ENCODE data around the gene SLC12A1. TPM values are rescaled to one million over a fixed set of nuclear protein-coding genes. Genes with fewer than 3 reads are reported as not detected.

Gene SLC12A1
- total RNA-seq, 1 experiment from 2014 or later: not detected

Other genes starting within 250 kb of the SLC12A1 start
- gene SLC24A5, start 85.3 kb upstream of the SLC12A1 start, total RNA-seq (2014; rRNA removed; shearing (Covaris generic)): not detected in 2 replicates
- gene MYEF2, start 28.0 kb upstream of the SLC12A1 start, total RNA-seq (2014; rRNA removed; shearing (Covaris generic)): 4.4 and 7.1 TPM in 2 replicates
- gene CTXN2, start 14.6 kb upstream of the SLC12A1 start, total RNA-seq (2014; rRNA removed; shearing (Covaris generic)): not detected in 2 replicates
- gene DUT, start 125.1 kb downstream of the SLC12A1 start, total RNA-seq (2014; rRNA removed; shearing (Covaris generic)): 114 and 178 TPM in 2 replicates